H1 (cell line): ENCODE results near the gene ITPR3. TPM values are rescaled to one million over a fixed set of nuclear protein-coding genes. Genes with fewer than 3 reads are reported as not detected.

Experiments
- CTCF ChIA-PET: fragments of 300-600 bp; sonication (Branson Sonifier 250); formaldehyde crosslinking; loops from one replicate; lab custom pipeline; 2021; ENCODE audit not compliant: partially characterized antibody; lab: Charles Lee
- POLR2A ChIA-PET: fragments of 300-600 bp; sonication (Branson Sonifier 250); formaldehyde crosslinking; loops from one replicate; lab custom pipeline; 2021; ENCODE audit warnings: inconsistent platforms; ENCODE audit not compliant: partially characterized antibody; lab: Charles Lee
- DNase-seq, 2 experiments: peaks; one replicate each; pipeline versions ENCODE4 v3.0.0 to v3.0.0-alpha.2; 2010 to 2022; ENCODE audit warnings: low spot score in 2 of 2, low read depth in 1 of 2, mixed read lengths in 1 of 2
- FAIRE-seq: peaks from 2 replicates; lab custom pipeline; 2011; peaks lifted over from hg19 to GRCh38; lab: Jason Lieb, UNC
- H2AFZ ChIP-seq: 2 replicates; pipeline ENCODE4 v1.8.1; 2012; ENCODE audit warnings: low read length, inconsistent platforms
- H2AK5ac ChIP-seq: 2 replicates; pipeline ENCODE4 v1.6.1; 2013; ENCODE audit warnings: low read depth, low read length
- H2BK120ac ChIP-seq: replicated peaks from 2 replicates; pipeline ENCODE3; 2013; ENCODE audit warnings: low read depth, low read length, inconsistent platforms
- H2BK12ac ChIP-seq: 2 replicates; pipeline ENCODE4 v1.6.1; 2013; ENCODE audit warnings: low read depth, low read length
- H2BK15ac ChIP-seq: 2 replicates; pipeline ENCODE4 v1.6.1; 2013; ENCODE audit warnings: low read length
- H2BK20ac ChIP-seq: 2 replicates; pipeline ENCODE4 v1.6.1; 2013; ENCODE audit warnings: low read length
- H2BK5ac ChIP-seq: 2 replicates; pipeline ENCODE4 v1.6.1; 2013; ENCODE audit warnings: low read depth, low read length
- H3K14ac ChIP-seq: 2 replicates; pipeline ENCODE4 v1.6.1; 2013; ENCODE audit warnings: inconsistent platforms; ENCODE audit not compliant: insufficient read length
- H3K18ac ChIP-seq: 2 replicates; pipeline ENCODE4 v1.6.1; 2013; ENCODE audit warnings: low read length; ENCODE audit errors: extremely low read depth
- H3K23ac ChIP-seq: 2 replicates; pipeline ENCODE4 v1.6.1; 2013; ENCODE audit warnings: inconsistent platforms; ENCODE audit not compliant: insufficient read length
- H3K23me2 ChIP-seq: 2 replicates; pipeline ENCODE4 v1.6.1; 2013; ENCODE audit warnings: low read depth, low read length
- H3K27ac ChIP-seq: 2 replicates; pipeline ENCODE4 v1.6.1; 2011; ENCODE audit warnings: low read depth, low read length, inconsistent platforms
- H3K27me3 ChIP-seq, 4 experiments: replicated peaks in 1 of 4; 1 replicate in 1 of 4; 2 replicates in 3 of 4; pipeline versions ENCODE4 v1.6.1 to v1.8.1; 2011 to 2013; ENCODE audit warnings: low read length in 3 of 4, mild to moderate bottlenecking in 3 of 4, inconsistent platforms in 2 of 4, mixed read lengths in 2 of 4, moderate library complexity in 1 of 4; ENCODE audit not compliant: control insufficient read depth in 3 of 4, insufficient read depth in 3 of 4; ENCODE audit errors: extremely low read depth in 1 of 4
- H3K36me3 ChIP-seq, 4 experiments: 2 replicates each; pipeline versions ENCODE4 v1.6.1 to v1.8.1; 2011 to 2013; ENCODE audit warnings: mild to moderate bottlenecking in 4 of 4, low read length in 3 of 4, moderate library complexity in 2 of 4, control low read depth in 1 of 4, inconsistent platforms in 1 of 4; ENCODE audit not compliant: insufficient read depth in 4 of 4, control insufficient read depth in 2 of 4
- H3K4ac ChIP-seq: replicated peaks from 2 replicates; pipeline ENCODE3; 2013; ENCODE audit warnings: low read length, low read depth, mixed read lengths, inconsistent platforms; ENCODE audit not compliant: insufficient read length
- H3K4me1 ChIP-seq, 4 experiments: replicated peaks in 1 of 4; 1 replicate in 1 of 4; 2 replicates in 3 of 4; pipeline versions ENCODE4 v1.6.1 to v1.8.1; 2011 to 2013; ENCODE audit warnings: low read length in 3 of 4, inconsistent platforms in 2 of 4, mixed read lengths in 1 of 4; ENCODE audit not compliant: insufficient read depth in 4 of 4, control insufficient read depth in 3 of 4
- H3K4me2 ChIP-seq, 2 experiments: 2 replicates each; pipeline versions ENCODE4 v1.6.1 to v1.8.1; 2011 to 2013; ENCODE audit warnings: low read depth in 2 of 2, low read length in 2 of 2, control low read depth in 1 of 2, inconsistent platforms in 1 of 2, mild to moderate bottlenecking in 1 of 2; ENCODE audit not compliant: insufficient read depth in 1 of 2
- H3K4me3 ChIP-seq, 4 experiments: fragments of 200-600, 300-600 bp in 1 of 4; sonication (generic), shearing (Covaris generic), sonication (Bioruptor Twin) in 1 of 4; 2 replicates each; pipeline versions ENCODE4 v1.5.1 to v1.8.1; 2011 to 2016; ENCODE audit warnings: low read length in 4 of 4, low read depth in 3 of 4, control low read depth in 2 of 4, inconsistent platforms in 2 of 4, mild to moderate bottlenecking in 2 of 4, mixed read lengths in 1 of 4, moderate library complexity in 1 of 4; ENCODE audit not compliant: insufficient read depth in 2 of 4; ENCODE audit errors: extremely low read depth in 1 of 4
- H3K56ac ChIP-seq: replicated peaks from 2 replicates; pipeline ENCODE3; 2013; ENCODE audit warnings: low read depth, mild to moderate bottlenecking, mixed read lengths, low read length, inconsistent platforms; ENCODE audit not compliant: insufficient read length
- H3K79me1 ChIP-seq: 2 replicates; pipeline ENCODE4 v1.6.1; 2013; ENCODE audit warnings: low read depth, low read length, control low read depth
- H3K79me2 ChIP-seq, 2 experiments: 2 replicates each; pipeline versions ENCODE4 v1.6.1 to v1.8.1; 2012 to 2013; ENCODE audit warnings: low read length in 2 of 2, mild to moderate bottlenecking in 2 of 2, inconsistent platforms in 1 of 2; ENCODE audit not compliant: insufficient read depth in 2 of 2, control insufficient read depth in 1 of 2
- H3K9ac ChIP-seq, 4 experiments: replicated peaks in 1 of 4; 1 replicate in 1 of 4; 2 replicates in 3 of 4; pipeline versions ENCODE4 v1.6.1 to v1.8.1; 2011 to 2013; ENCODE audit warnings: low read depth in 3 of 4, low read length in 3 of 4, control low read depth in 2 of 4, mild to moderate bottlenecking in 2 of 4, moderate library complexity in 2 of 4, inconsistent platforms in 1 of 4; ENCODE audit errors: extremely low read depth in 1 of 4
- H3K9me3 ChIP-seq, 2 experiments: 2 replicates each; pipeline versions ENCODE4 v1.6.1 to v1.8.1; 2012 to 2013; ENCODE audit warnings: mild to moderate bottlenecking in 2 of 2, moderate library complexity in 2 of 2, control low read depth in 1 of 2, inconsistent platforms in 1 of 2, low read depth in 1 of 2, low read length in 1 of 2, mixed read lengths in 1 of 2; ENCODE audit not compliant: insufficient read depth in 2 of 2
- H4K20me1 ChIP-seq, 2 experiments: replicated peaks in 1 of 2; 2 replicates each; pipeline versions ENCODE3 to v1.8.1; 2011 to 2013; ENCODE audit warnings: inconsistent platforms in 2 of 2, low read length in 2 of 2, mild to moderate bottlenecking in 1 of 2; ENCODE audit not compliant: insufficient read depth in 2 of 2, control insufficient read depth in 1 of 2
- H4K5ac ChIP-seq: 2 replicates; pipeline ENCODE4 v1.6.1; 2013; ENCODE audit warnings: low read length, low read depth, mixed read lengths, inconsistent platforms; ENCODE audit not compliant: insufficient read length
- H4K8ac ChIP-seq: 2 replicates; pipeline ENCODE4 v1.8.0; 2013; ENCODE audit warnings: mild to moderate bottlenecking, moderate library complexity, low read length, inconsistent platforms; ENCODE audit not compliant: insufficient read depth; ENCODE audit errors: extremely low read depth
- H4K91ac ChIP-seq: replicated peaks from 2 replicates; pipeline ENCODE3; 2013; ENCODE audit warnings: low read length, mixed read lengths, inconsistent platforms; ENCODE audit not compliant: insufficient read length
- ATF3 ChIP-seq: IDR thresholded peaks from 2 replicates; pipeline ENCODE4 v1.6.1; 2011; ENCODE audit warnings: low read depth, mild to moderate bottlenecking, low read length; ENCODE audit not compliant: insufficient read depth
- GABPA ChIP-seq: IDR thresholded peaks from 2 replicates; pipeline ENCODE4 v1.6.1; 2011; ENCODE audit warnings: mild to moderate bottlenecking, low read length, moderate library complexity, borderline replicate concordance; ENCODE audit not compliant: insufficient read depth
- JUN ChIP-seq: IDR thresholded peaks from 2 replicates; pipeline ENCODE4 v1.6.1; 2011; ENCODE audit warnings: low read depth, mild to moderate bottlenecking, improper control_type of control experiment, low read length
- KDM1A ChIP-seq: fragments of 200-600, 300-600 bp; sonication (generic); IDR thresholded peaks from 2 replicates; pipeline ENCODE4 v1.7.1; 2016; ENCODE audit warnings: mild to moderate bottlenecking, low read length, borderline replicate concordance
- KDM5A ChIP-seq: fragments of 200-600 bp; IDR thresholded peaks from 2 replicates; pipeline ENCODE4 v1.7.1; 2012; ENCODE audit warnings: mild to moderate bottlenecking, low read length, inconsistent platforms, mixed read lengths
- NANOG ChIP-seq: IDR thresholded peaks from 2 replicates; pipeline ENCODE4 v1.6.1; 2011; ENCODE audit warnings: low read length, low read depth, mild to moderate bottlenecking, inconsistent platforms; ENCODE audit not compliant: insufficient read depth, poor library complexity, severe bottlenecking
- PHF8 ChIP-seq: fragments of 200-600 bp; sonication (generic); conservative IDR thresholded peaks from 2 replicates; pipeline ENCODE4 v1.7.1; 2012; ENCODE audit warnings: low read depth, mild to moderate bottlenecking, inconsistent platforms, low read length, moderate library complexity
- POLR2A ChIP-seq, 2 experiments: IDR thresholded peaks; 1 replicate in 1 of 2; 2 replicates in 1 of 2; pipeline ENCODE4 v1.6.1; 2011; ENCODE audit warnings: low read depth in 2 of 2, low read length in 2 of 2, mild to moderate bottlenecking in 2 of 2; ENCODE audit errors: control extremely low read depth in 1 of 2
- SIN3A ChIP-seq, 2 experiments: IDR thresholded peaks in 1 of 2; conservative IDR thresholded peaks in 1 of 2; 2 replicates each; pipeline ENCODE4 v1.6.1; 2011 to 2012; ENCODE audit warnings: low read length in 2 of 2, improper control_type of control experiment in 1 of 2, low read depth in 1 of 2, mild to moderate bottlenecking in 1 of 2
- SIX5 ChIP-seq: IDR thresholded peaks from 2 replicates; pipeline ENCODE4 v1.6.1; 2011; ENCODE audit warnings: mild to moderate bottlenecking, low read depth, low read length
- USF2 ChIP-seq: IDR thresholded peaks from 2 replicates; pipeline ENCODE4 v1.6.1; 2011; ENCODE audit warnings: low read length, improper control_type of control experiment
- WGBS, 2 experiments: shearing (Covaris generic) in 1 of 2; methylation state at CpG; one replicate each; pipeline versions ENCODE4 v1.1.6 to v1.1.7; 2013 to 2015; ENCODE audit warnings: low lambda C conversion rate in 2 of 2, mixed read lengths in 2 of 2, inconsistent platforms in 1 of 2, low coverage in 1 of 2, missing lambda C conversion rate in 1 of 2; ENCODE audit not compliant: insufficient replicate concordance in 2 of 2, insufficient coverage in 1 of 2, insufficient read length in 1 of 2; ENCODE audit errors: extremely low coverage in 1 of 2, missing lambda C conversion rate in 1 of 2; 5-methylcytosine and 5-hydroxymethylcytosine counted together
- polyA plus RNA-seq, 7 experiments: library from polyadenylated mRNA; depleted of rRNA in 3 of 7; stranded (reverse) in 5 of 7; unstranded in 2 of 7; fragments of >200 nt in 5 of 7; fragments of 200-250 nt in 2 of 7; gene quantifications; 1 replicate in 5 of 7; 2 replicates in 1 of 7; 4 replicates in 1 of 7; pipeline versions ENCODE4 v1.2.1 to v1.2.3, GENCODE V29; 2011 to 2013; ENCODE audit warnings: missing spikeins in 2 of 7, mixed read lengths in 2 of 7
- total RNA-seq: library from RNA; stranded (reverse); fragmentation: NEBNext Ultra II Directional; extraction: Animal tissue kit (Norgen Biotek cat#: 25700); gene quantifications from 2 replicates; pipeline ENCODE4 v1.2.1, GENCODE V29; 2021

ITPR3 gene
- total and polyA plus RNA-seq, 2 of the 8 experiments (the other 6 are each of a cell fraction or from before 2014, with no cell fraction given): 29.1 to 45.7 TPM

DNA sequence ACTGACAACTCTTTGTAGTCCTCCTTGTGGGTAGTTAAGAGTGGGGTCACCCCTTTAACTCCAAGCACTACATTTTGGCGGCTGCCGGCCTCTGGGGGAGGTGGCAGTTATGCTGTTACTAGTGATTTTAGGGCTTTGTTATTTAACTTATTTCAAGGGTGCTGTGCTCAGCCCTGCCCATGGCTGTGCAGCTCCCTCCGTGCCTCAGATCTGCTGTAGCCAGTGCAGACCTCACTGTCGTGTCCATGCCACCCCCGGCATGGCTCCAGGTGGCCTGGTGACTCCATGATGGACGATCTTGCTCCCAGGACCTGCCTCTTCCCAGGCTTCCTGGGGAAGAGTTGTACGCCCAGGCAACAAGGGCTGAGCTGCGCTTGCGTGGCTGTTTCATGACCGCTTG lies 75.0 kb downstream of the ITPR3 start:
- no peak overlapping the region for H2BK20ac ChIP-seq
- H4K20me1 ChIP-seq: peaks cover 7 to 12% of the 10 kb centered on the region in 2 experiments
- no peaks in the 10 kb centered on the region for H3K27me3 ChIP-seq
- H3K23ac ChIP-seq: no peak overlapping the region
- H3K14ac ChIP-seq: no peak overlapping the region
- no peaks in the 10 kb centered on the region for H3K79me2 ChIP-seq
- H3K4me2 ChIP-seq: no peak overlapping the region
- peaks cover 0 to 10% (median 1%) of the 10 kb centered on the region in 4 experiments; a peak in 4 of 7 replicates for H3K4me1 ChIP-seq
- H3K79me1 ChIP-seq: no peaks in the 10 kb centered on the region
- no peak overlapping the region for H3K27ac ChIP-seq
- ChIA-PET CTCF (interaction anchor here (0.6 to 1.7 kb wide), 5 partner anchors 9 to 1806 kb away, joined by 3 to 4 read pairs (median 4); no protein-coding TSS in a partner anchor), POLR2A (interaction anchor here (0.9 to 3.1 kb wide), 5 partner anchors 13 to 367 kb away, joined by 3 to 16 read pairs (median 3); partner anchors contain the start of gene UQCC2)
- no peak overlapping the region for H3K9ac ChIP-seq
- no peak overlapping the region for H4K5ac ChIP-seq
- no peaks in the 10 kb centered on the region for H3K9me3 ChIP-seq
- no peak overlapping the region for H3K18ac ChIP-seq
- H2BK12ac ChIP-seq: no peak overlapping the region
- H3K36me3 ChIP-seq: peaks cover 30 to 68% (median 38%) of the 10 kb centered on the region in 4 experiments
- 87% methylated on average over 10 of the region's 10 CpGs; no CpG with 5 or more reads in 1 of the 2 experiments for WGBS, 2 experiments
- no peak overlapping the region for H2AFZ ChIP-seq
- no peak overlapping the region for H2AK5ac ChIP-seq
- H2BK5ac ChIP-seq: no peak overlapping the region
- no peak overlapping the region for H2BK15ac ChIP-seq
- H3K56ac ChIP-seq: no peak overlapping the region
- FAIRE-seq (no peak), DNase-seq (no peak)
- H3K23me2 ChIP-seq: no peaks in the 10 kb centered on the region
- no peak overlapping the region; the same call in 1 of the 2 replicates for H4K8ac ChIP-seq
- no peak overlapping the region for H3K4ac ChIP-seq
- H4K91ac ChIP-seq: no peak overlapping the region
- H3K4me3 ChIP-seq: no peak overlapping the region
- no peak overlapping the region for H2BK120ac ChIP-seq
- TF ChIP-seq SIX5 (no peak), KDM1A (no peak), KDM5A (no peak), PHF8 (no peak), USF2 (no peak), NANOG (no peak), JUN (no peak), GABPA (no peak), ATF3 (no peak), POLR2A (IDR thresholded peaks at IDR 0.05; ENCODE audit: control extremely low read depth in 1 of 2, low read depth in 2 of 2, low read length in 2 of 2) (no peak), SIN3A (conservative IDR thresholded peaks at IDR 0.05 in 1 of 2, IDR thresholded peaks at IDR 0.05 in 1 of 2; ENCODE audit: low read depth in 1 of 2, low read length in 2 of 2) (no peak)
